A172 (cell line): Measurements from ENCODE around the gene PTH2. TPM values are rescaled to one million over a fixed set of nuclear protein-coding genes. Genes with fewer than 3 reads are reported as not detected.
"Not testable (repeated sequence)": the region's sequence is repeated elsewhere in the genome, so short reads cannot be mapped to it uniquely, and the experiment has no call there.

Experiments
- DNase-seq: peaks from one replicate; pipeline ENCODE4 v3.0.0-alpha.2; 2015; ENCODE audit warnings: low spot score
- total RNA-seq: library from RNA; depleted of rRNA; stranded (reverse); fragments of >200 nt; shearing (Covaris generic); gene quantifications from 2 replicates; pipeline ENCODE4 v1.2.3, GENCODE V29; 2014; rRNA removed

Gene PTH2, protein sequence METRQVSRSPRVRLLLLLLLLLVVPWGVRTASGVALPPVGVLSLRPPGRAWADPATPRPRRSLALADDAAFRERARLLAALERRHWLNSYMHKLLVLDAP
- total RNA-seq = not detected in 2 replicates

DNA sequence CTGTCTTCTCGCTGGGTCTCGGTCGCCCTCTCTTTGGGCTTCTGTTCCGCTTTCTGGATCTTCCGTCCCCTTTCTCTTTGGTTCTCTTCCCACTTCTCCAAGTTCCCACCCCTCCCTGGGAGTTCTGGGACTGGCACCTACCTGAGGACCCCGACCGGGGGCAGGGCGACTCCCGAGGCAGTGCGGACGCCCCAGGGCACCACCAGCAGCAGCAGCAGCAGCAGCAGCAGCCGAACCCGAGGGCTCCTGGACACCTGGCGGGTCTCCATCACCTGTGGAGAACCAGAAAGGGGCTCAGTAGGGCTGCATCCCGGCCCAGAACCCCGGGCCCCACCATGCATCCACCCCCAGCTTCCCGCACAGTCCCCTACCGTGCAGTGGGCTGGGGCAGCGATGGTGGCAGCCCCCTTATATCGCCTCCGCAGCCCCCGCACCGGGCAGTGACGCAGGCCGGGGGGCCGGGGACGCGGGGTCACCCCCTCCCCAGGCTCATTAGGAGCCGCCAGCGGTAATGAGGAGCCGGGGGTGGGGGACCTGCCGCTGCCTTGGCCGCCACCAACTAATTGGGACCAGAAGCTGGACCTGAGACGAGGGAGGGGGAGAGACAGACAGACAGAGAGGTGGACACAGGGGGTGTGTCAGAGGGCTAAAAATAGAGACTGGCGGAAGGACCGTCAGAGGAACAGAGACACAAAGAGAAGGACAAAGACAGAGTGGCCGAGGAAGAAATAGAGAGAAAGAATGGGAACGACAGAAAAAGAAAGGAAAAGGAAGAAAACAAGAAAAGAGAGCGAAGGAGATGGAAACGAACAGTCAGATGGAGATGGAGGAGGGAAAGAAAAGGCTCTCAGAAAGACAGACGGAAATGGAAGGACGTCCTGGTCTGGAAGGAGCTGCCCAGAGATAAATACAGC, at the start of gene PTH2:
Gene PTH2 (minus strand): TSS at position 371 of the 914 bp plus-strand sequence. CDS start 102 bp downstream, at position 269.
- DNase-seq = no peak

DNA sequence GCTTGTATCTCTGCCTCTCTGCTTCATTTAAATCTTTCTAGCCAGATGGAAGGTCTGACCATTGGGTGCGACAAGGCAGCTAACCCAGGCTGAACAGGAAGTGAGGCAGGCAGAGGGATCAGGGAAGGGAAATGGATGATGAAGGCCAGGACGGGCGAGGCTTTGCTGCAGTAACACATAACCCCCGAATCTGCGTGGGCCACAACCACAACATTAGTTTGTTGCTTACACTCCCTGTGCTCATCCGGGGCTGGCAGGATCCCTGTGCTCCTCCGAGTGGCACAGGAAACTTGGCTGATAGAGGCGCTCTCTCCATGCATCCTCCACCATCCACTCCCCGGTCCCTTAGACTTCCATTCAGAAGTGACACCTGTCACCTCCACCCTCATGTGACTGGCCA, 49.7 kb upstream of the PTH2 start:
- no peak for DNase-seq

DNA sequence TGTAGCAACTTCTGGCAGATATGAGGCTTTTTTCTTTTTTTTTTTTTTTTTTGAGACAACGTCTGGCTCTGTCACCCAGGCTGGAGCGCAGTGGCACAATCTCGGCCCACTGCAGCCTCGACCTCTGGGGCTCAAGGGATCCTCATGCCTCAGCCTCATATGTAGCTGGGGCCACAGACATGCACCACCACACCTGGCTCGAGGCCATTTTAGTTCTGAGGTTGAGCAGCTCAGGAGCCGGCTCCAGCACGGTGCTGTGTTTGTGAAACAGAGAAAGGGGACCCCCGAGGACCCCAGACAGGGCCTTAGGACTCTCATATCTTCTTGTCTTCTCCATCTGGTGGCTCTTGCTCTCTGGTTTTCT, 47.4 kb upstream of the PTH2 start:
- DNase-seq = no peak

DNA sequence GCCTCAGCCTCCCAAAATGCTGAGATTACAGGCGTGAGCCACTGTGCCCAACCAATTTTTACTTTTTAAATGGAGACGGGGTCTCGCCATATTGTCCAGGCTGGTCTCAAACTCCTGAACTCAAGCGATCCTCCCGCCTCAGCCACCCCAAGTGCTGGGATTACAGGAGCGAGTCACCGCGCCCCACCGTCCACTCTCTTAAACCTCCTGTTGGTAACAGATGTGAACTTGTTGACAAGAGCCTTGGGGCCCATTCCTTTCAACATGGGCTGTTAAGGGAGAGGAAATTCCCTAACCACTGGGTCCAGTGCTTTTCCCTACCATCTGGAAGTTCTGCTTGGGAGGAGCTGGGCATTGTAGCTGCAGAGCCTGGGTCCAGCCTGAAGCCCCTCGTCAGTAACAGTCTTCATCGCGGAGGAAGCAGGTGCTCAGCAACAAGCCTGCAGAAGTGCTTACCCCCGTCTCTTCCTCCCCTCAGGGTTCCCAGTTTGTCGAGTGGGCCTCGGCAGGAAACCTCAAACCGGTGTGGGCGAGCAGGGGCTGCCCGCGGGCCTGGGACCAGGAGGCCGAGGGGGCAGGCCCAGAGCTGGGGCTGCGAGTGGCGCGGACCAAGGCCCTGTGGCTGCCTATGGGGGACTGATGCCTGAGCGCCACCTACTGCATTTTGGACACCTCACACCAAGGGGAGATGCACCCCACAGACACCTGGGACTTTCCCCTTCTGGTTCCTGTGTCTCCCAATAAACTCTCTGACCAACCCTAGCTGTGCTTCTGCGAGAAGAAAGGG, 46.8 kb upstream of the PTH2 start:
- DNase-seq = peak; percentile 27

DNA sequence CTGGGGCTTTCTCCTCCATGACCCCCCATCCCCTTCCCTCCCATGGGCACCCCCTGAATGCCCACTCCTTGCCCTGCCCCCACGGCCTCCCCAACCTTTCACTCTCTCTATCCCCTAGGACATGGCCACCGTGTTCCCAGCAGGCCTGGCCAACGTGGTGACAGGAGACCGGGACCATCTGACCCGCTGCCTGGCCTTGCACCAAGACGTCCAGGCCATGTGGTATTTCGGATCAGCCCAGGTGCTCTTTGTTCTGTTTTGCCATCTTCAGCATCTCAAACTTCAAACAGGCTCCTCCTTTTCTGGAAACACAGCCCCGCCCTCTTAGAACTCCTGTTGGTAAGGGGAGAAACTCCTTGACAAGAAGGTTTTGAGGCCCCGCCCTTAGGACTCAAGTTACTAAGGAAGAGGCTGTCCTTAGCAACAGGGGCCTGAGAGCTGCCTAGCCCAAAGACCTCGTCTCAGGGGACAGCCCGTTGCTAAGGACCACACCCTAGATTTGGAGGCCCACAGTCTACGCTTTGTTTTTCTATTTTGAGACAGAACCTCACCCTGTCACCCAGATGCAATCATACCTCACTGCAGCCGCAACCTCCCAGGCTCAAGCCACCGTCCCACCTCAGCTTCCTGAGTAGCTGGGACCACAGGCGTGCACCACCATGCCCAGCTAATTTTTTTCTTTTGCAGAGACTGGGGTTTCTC, 45.7 kb upstream of the PTH2 start:
- peak; percentile 94 for DNase-seq

DNA sequence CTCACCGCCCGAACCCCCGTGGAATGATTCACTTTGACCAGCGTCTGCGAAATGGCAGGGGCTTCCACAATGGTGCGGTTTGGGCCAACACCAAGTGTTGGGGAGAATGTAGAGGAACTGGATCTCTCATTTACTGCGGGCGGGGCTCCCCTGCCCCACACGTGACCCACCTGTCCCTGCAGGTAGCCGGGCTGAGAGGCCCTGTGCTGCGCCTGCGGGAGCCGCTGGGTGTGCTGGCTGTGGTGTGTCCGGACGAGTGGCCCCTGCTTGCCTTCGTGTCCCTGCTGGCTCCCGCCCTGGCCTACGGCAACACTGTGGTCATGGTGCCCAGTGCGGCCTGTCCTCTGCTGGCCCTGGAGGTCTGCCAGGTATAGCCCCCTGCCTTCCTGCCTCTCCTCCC, 45.0 kb upstream of the PTH2 start:
- no peak for DNase-seq

DNA sequence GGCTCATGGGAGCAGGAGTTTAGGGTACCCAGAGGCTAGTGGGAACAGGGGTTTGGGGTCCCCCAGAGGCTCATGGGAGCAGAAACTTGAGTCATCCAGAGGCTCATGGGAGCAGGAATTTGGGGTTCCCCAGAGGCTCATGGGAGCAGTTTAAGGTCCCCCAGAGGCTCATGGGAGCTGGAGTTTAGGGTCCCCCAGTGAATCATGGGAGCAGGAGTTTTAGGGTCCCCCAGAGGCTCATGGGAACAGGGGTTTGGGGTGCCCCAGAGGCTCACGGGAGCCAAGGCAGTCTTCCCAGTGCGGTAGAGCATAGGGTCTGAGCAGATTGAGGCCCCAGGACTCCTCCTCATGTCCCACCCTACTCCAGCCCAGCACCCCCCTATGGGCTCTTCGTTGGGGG, 42.1 kb upstream of the PTH2 start:
- no peak for DNase-seq

DNA sequence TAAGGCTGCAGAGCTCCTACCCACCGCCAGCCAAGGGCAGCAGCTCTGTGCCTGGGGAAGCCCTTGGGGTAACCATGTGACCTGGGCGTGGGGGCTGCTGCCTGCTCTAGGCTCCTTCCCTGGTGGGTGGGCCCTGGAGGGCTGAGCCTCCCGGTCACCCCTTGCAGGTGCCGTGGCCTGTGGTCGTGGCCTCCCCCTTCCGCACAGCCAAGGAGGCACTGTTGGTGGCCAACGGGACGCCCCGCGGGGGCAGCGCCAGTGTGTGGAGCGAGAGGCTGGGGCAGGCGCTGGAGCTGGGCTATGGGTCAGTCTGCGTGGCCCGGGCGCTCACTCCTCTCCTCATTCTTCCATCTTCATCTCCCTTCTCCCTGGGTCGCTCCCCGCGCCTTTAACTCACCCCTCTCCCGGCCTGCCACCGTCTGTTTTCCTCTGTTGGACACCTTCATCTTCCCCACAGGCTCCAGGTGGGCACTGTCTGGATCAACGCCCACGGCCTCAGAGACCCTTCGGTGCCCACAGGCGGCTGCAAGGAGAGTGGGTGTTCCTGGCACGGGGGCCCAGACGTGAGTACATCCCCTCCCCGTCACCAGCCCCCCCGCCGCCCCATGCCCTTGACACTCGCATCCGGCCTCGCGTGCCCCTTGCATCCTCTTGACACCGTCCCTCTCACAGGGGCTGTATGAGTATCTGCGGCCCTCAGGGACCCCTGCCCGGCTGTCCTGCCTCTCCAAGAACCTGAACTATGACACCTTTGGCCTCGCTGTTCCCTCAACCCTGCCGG, 40.9 kb upstream of the PTH2 start:
- DNase-seq = no peak

DNA sequence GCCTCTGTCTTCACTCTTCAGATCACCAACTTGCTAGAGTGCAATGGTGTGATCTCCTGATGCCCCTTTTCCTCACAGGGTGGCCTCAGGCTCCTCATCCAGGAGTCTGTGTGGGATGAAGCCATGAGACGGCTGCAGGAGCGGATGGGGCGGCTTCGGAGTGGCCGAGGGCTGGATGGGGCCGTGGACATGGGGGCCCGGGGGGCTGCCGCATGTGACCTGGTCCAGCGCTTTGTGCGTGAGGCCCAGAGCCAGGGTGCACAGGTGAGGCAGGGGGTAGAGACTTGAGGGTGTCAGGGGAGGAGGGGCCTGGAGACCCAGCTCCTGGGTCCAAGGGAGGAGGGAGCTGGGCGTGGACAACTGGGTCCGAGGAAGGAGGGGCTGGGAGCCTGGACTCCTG, 39.3 kb upstream of the PTH2 start:
- no peak for DNase-seq

DNA sequence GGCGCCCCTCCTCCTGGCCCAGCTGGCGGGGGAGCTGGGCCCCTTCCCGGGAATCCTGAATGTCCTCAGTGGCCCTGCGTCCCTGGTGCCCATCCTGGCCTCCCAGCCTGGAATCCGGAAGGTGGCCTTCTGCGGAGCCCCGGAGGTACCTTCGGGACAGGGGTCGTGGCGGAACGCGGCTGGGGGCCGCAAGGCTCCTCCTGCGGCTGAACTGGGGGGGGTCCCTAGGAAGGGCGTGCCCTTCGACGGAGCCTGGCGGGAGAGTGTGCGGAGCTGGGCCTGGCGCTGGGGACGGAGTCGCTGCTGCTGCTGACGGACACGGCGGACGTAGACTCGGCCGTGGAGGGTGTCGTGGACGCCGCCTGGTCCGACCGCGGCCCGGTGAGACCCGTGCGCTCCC, 38.4 kb upstream of the PTH2 start:
- no peak for DNase-seq

DNA sequence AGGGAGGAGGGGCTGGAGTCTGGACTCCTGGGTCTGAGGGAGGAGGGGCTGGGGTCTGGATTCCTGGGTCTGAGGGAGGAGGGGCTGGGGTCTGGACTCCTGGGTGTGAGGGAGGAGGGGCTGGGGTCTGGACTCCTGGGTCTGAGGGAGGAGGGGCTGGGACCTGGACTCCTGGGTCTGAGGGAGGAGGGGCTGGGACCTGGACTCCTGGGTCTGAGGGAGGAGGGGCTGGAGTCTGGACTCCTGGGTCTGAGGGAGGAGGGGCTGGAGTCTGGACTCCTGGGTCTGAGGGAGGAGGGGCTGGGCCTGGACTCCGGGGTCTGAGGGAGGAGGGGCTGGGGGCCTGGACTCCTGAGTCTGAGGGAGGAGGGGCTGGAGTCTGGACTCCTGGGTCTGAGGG, 37.9 kb upstream of the PTH2 start:
- DNase-seq = not testable (repeated sequence)

DNA sequence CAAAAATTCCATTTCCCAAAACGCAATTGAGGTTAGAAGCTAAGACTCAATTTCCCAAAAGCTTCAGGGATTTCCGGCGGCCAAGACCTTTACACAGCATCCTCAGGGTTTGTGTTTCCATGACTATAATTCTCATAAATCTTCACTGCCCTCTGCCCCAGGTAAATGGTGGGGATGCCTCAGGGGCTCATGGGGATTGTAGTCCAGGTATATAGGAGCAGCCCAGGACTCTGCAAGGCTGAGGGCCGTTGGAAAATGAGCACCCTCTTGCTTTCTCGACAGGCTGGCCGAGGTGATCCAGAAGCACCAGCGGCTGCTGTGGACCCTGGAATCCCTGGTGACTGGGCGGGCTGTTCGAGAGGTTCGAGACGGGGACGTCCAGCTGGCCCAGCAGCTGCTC, 36.1 kb upstream of the PTH2 start:
- no peak for DNase-seq

DNA sequence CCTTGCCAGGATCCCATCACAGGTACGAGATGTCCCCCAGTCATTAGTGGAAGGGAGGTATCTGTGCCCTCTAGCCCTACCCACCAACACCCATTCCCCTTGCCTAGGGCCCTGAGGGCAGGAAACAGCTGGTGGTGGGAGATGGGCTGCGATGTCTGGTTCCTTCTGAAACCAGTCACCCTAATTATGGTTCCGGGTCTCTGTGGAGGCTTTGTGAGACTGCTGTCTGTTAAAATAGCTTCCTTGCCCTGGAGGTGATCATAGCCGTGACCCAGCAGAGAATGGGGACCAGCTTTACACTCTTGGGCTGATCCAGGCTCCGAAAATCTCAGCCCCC, 35.3 kb upstream of the PTH2 start:
- no peak for DNase-seq

DNA sequence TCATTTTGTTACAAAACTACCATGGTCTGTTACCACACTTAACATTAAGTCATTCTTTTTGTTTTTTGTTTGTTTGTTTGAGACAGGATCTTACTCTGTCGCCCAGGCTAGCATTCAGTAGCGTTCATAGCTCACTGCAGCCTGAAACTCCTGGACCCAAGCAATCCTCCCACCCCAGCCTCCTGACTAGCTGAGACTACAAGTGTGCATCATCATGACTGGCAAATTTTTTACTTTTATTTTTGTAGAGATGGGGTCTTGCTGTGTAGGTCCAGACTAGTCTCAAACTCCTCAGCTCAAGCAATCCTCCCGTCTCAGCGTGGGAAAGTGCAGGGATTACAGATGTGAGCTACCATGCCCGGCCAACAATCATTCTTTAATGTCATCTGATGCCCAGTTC, 33.1 kb upstream of the PTH2 start:
- no peak for DNase-seq

DNA sequence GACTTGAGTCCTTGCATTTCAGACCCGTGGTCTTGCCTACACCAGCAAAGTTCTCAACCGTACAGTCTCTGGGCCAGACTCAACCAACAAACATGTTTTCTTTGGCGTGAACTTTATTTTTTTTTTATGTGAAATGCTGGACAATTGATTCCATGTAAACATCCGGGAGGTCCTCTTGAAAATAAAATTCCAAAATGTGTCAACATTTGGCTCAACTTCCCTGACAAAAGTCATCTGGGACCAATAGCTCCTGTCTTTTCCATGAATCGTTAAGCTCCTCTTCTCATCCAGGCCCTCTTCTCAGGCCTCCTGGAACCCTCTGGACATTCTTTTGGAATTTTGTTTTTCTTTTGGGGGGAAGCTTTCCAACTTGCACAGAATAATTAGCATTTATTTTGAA, 32.5 kb upstream of the PTH2 start:
- DNase-seq = no peak

DNA sequence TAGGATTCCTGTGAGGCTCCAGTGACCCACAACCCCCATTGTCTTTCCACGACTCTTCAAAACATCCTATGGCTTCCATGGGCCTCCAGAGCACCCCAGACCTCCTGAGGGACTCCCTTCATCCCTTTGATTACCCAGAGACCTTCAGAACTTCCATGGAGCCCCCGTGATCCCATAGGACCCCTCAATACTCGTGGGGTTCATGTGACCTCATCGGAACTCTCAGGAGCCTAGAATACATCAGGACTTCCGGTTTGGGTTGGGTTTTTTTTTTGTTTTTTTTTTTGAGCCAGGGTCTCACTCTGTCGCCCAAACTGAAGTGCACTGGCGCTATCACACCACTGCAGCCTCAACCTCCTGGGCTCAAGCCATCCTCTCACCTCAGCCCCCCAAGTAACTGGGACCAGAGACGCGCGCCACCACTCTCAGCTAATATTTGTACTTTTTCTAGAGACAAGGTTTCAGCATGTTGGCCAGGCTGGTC, 30.6 kb upstream of the PTH2 start:
- DNase-seq = no peak

DNA sequence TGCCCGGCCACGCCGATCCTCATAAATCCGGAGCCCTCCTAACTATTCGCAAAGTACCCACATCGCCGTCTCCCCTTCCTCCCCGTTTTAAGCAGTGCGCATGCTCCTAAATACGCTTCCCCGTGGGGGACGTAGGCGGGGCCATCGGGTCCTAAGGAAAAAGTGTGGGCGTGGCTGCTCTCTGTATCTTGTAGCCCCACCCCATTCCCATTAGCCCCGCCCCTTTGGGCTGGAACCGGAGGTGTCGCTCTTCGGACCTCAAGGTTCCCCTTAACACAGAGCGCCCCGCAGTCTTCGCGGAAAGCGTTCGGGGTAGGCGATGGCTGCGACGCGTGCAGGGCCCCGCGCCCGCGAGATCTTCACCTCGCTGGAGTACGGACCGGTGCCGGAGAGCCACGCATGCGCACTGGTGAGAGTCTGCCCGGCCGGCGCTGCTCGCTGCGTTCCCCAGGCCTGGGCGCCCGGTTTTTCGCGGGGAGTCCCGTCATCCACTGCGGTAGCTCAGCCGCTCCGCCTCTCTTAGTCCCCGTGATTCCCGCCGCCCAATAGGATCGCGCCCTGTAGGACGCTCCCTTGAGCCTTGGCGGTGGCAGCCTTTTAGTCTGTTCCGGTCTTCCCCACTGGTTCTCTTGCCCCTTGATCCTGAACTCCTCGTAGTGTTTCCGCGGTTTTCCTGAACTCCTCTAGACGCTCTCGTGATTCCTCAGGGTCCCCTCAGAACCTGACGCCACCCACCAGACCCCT, 29.9 kb upstream of the PTH2 start, which contains the start of gene ALDH16A1:
Gene ALDH16A1 (plus strand): TSS at position 213 of the 744 bp plus-strand sequence. CDS start 107 bp downstream, at position 320.
- DNase-seq = peak; percentile 98

DNA sequence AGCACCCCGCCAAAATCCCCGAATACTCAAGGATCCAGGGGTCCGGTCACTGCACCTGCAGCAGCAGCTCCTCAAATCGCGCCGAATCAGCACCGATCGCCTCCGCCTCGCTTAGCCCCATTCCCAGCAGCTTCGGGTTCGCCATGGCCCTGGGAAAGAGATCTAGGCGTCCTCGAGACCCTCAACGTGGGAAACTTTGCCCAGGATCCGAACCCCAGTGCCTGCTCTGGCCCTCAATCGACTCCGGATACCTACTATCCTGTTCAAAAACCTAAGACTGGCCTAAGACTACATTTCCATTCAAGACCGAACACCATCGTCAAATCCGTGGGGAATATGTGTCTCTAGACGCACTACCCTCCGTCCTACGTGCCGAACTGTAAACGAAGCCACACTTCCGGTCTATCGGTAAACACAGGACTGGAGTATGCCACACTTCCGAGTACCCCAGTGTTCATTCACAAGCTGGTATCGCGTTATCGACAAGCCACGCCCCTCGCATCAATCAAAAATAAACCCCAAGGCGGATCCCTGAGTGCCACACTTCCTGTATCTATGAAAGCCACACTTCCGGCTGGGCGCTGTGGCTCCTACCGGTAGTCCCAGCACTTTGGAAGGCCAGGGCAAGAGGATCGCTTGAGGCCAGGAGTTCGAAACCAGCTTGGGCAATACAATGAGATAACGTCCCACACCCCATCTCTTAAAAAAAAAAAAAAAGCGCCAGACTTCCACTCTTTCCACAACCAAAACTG, 28.4 kb upstream of the PTH2 start, which contains the start of gene PIH1D1:
Gene PIH1D1 (minus strand): TSS at position 385 of the 752 bp plus-strand sequence. CDS start 240 bp downstream, at position 145.
- DNase-seq = peak; percentile 100

DNA sequence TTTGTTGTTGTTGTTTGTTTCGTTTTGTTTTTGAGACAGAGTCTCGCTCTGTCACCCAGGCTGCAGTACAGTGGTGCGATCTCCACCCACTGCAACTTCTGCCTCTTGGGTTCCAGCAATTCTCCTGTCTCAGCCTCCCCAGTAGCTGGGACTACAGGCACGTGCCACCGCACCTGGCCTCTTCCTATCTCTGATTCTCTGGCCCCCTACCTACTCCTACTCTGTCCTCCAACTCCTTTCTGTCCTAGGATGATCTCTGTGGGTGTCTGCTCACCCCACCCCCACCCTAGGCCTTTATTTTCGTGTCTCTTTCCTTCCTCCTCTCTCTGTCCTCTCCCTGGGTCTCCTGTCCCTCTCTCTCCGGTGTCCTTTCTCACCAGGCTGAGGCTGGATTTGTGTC, 27.2 kb upstream of the PTH2 start:
- DNase-seq = no peak

DNA sequence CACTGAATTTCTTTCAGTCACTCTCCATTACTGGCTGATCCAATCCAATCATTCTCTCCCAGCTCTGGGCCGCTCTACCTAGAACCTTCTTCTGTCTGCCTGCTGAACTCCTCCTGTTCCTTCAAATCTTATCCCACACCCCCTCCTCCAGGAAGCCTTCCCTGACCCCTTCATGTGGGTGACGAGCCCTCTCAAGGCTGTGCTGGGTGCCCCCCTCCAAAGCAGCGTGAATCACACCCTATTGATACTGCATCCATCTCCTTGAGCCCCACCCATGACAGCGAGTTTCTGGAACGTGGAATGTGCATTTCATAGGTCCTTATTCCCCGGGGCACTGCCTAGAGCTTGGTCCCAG, 25.2 kb upstream of the PTH2 start:
- DNase-seq = no peak
